HepG2 (cell line): Measurements from ENCODE around the gene TKFC. TPM values are rescaled to one million over a fixed set of nuclear protein-coding genes. Genes with fewer than 3 reads are reported as not detected.

ENCODE experiments used
- ATAC-seq: fragments of 200-7000 bp; cut with Tn5 transposase; 3 replicates; pipeline ENCODE4 v1.9.1; 2020; ENCODE audit warnings: mild to moderate bottlenecking, moderate library complexity
- Bru-seq: library from RNA; stranded (reverse); fragments of 400-500 nt; gene quantifications from one replicate; lab custom pipeline; 2021; lab: Mats Ljungman, UMichigan
- BruChase-seq, 2 experiments: library from RNA; stranded (reverse); fragments of 400-500 nt; gene quantifications; one replicate each; lab custom pipeline; 2021; lab: Mats Ljungman, UMichigan
- BruUV-seq: library from RNA; stranded (reverse); fragments of 400-500 nt; replicated peaks from 2 replicates; lab custom pipeline; 2021; lab: Mats Ljungman, UMichigan
- CTCF ChIA-PET: fragments of 300-600 bp; formaldehyde crosslinking; extraction: SDS; loops from one replicate; lab custom pipeline; 2021; ENCODE audit warnings: low total read pairs, inconsistent platforms, low intra/inter-chr PET ratio; lab: Yijun Ruan, JAX
- POLR2A ChIA-PET: fragments of 350-600 bp; sonication (Branson Sonifier 250); formaldehyde crosslinking; loops from one replicate; lab custom pipeline; 2020; ENCODE audit warnings: antibody characterized with exemption, inconsistent platforms; lab: Yijun Ruan, JAX
- DNase-seq: peaks from one replicate; pipeline ENCODE4 v3.0.0-alpha.2; 2015; ENCODE audit warnings: low spot score
- FAIRE-seq: peaks from 3 replicates; lab custom pipeline; 2011; peaks lifted over from hg19 to GRCh38; lab: Jason Lieb, UNC
- H2AFZ ChIP-seq: one replicate; pipeline ENCODE4 v1.6.1; 2011; ENCODE audit warnings: low read length, inconsistent platforms
- H3K27ac ChIP-seq: fragments of 300-600 bp; 3 replicates; pipeline ENCODE4 v1.8.0; 2011; ENCODE audit warnings: mixed run types, mild to moderate bottlenecking, mixed read lengths, low read length, inconsistent platforms; ENCODE audit not compliant: insufficient read depth; ENCODE audit errors: extremely low read length
- H3K27me3 ChIP-seq, 2 experiments: fragments of 200-600 bp in 1 of 2; 2 replicates in 1 of 2; 3 replicates in 1 of 2; pipeline versions ENCODE4 v1.6.0 to v1.8.0; 2011; ENCODE audit warnings: low read length in 2 of 2, mild to moderate bottlenecking in 2 of 2, moderate library complexity in 2 of 2, inconsistent platforms in 1 of 2; ENCODE audit not compliant: insufficient read depth in 2 of 2, control insufficient read depth in 1 of 2
- H3K36me3 ChIP-seq, 2 experiments: fragments of 200-600 bp in 1 of 2; replicated peaks in 1 of 2; 2 replicates in 1 of 2; 3 replicates in 1 of 2; pipeline versions ENCODE4 v1.5.1 to v1.8.0; 2011; ENCODE audit warnings: low read length in 2 of 2, inconsistent platforms in 1 of 2; ENCODE audit not compliant: insufficient read depth in 2 of 2, control insufficient read depth in 1 of 2
- H3K4me1 ChIP-seq: 2 replicates; pipeline ENCODE4 v1.5.1; 2012; ENCODE audit warnings: low read length, inconsistent platforms; ENCODE audit not compliant: insufficient read depth
- H3K4me2 ChIP-seq: 2 replicates; pipeline ENCODE4 v1.6.0; 2011; ENCODE audit warnings: low read depth, low read length, inconsistent platforms
- H3K4me3 ChIP-seq, 3 experiments: fragments of 200-600 bp in 1 of 3; sonication (generic), shearing (Covaris generic) in 1 of 3; replicated peaks in 1 of 3; 2 replicates each; pipeline ENCODE4 v1.5.1; 2011 to 2016; ENCODE audit warnings: low read length in 3 of 3, inconsistent platforms in 2 of 3, low read depth in 2 of 3, mild to moderate bottlenecking in 2 of 3, control low read depth in 1 of 3, mixed read lengths in 1 of 3; ENCODE audit not compliant: insufficient read depth in 1 of 3
- H3K79me2 ChIP-seq: one replicate; pipeline ENCODE4 v1.6.1; 2011; ENCODE audit warnings: low read length, inconsistent platforms; ENCODE audit not compliant: insufficient read depth
- H3K9ac ChIP-seq: 2 replicates; pipeline ENCODE4 v1.6.0; 2011; ENCODE audit warnings: mild to moderate bottlenecking, low read depth, low read length, inconsistent platforms; ENCODE audit not compliant: insufficient read depth
- H3K9me3 ChIP-seq: 2 replicates; pipeline ENCODE4 v1.5.1; 2012; ENCODE audit warnings: mild to moderate bottlenecking, low read length
- H4K20me1 ChIP-seq: 2 replicates; pipeline ENCODE4 v1.6.0; 2011; ENCODE audit warnings: inconsistent platforms, mild to moderate bottlenecking, low read length, moderate library complexity; ENCODE audit not compliant: insufficient read depth
- ELF1 ChIP-seq: sonication (generic); formaldehyde crosslinking; IDR thresholded peaks from 2 replicates; pipeline ENCODE4 v1.4.0; 2020; ENCODE audit warnings: missing genetic modification reagents
- FOXA1 ChIP-seq, 2 experiments: fragments of 450-650 bp in 1 of 2; sonication (generic) in 1 of 2; formaldehyde crosslinking in 1 of 2; IDR thresholded peaks; 2 replicates each; pipeline versions ENCODE4 v1.4.0 to v1.6.1; 2016 to 2020; ENCODE audit warnings: missing genetic modification reagents in 1 of 2
- KAT7 ChIP-seq: IDR thresholded peaks from 2 replicates; pipeline ENCODE4 v1.6.1; 2018; ENCODE audit warnings: borderline replicate concordance, missing compliant biosample characterization
- NFYB ChIP-seq: sonication (generic); formaldehyde crosslinking; IDR thresholded peaks from 2 replicates; pipeline ENCODE4 v1.4.0; 2020; ENCODE audit warnings: missing genetic modification reagents
- NPAS2 ChIP-seq: sonication (generic); formaldehyde crosslinking; IDR thresholded peaks from 2 replicates; pipeline ENCODE4 v1.8.0; 2022; ENCODE audit warnings: mild to moderate bottlenecking, missing genetic modification reagents, borderline replicate concordance
- ZNF496 ChIP-seq: sonication (generic); formaldehyde crosslinking; IDR thresholded peaks from 2 replicates; pipeline ENCODE4 v1.8.1; 2023; ENCODE audit warnings: mild to moderate bottlenecking, moderate library complexity, missing genetic modification reagents; ENCODE audit not compliant: insufficient replicate concordance
- WGBS: methylation state at CpG from one replicate; pipeline ENCODE4 v1.1.6; 2017; ENCODE audit warnings: low lambda C conversion rate; 5-methylcytosine and 5-hydroxymethylcytosine counted together
- in situ Hi-C: cut with HindIII; loops from 2 replicates; pipeline ENCODE4 v1.10.0; 2017; ENCODE audit warnings: low pct_unique_long_range_greater_than_20kb; ENCODE audit not compliant: extremely low pct_ligation_motif_present
- intact Hi-C: fragments of 100-400 bp; cut with micrococcal nuclease; formaldehyde crosslinking; loops from one replicate; pipeline ENCODE4 v1.10.0; 2022; ENCODE audit not compliant: unreplicated experiment
- long read RNA-seq, 2 experiments: library from RNA in 1 of 2; library from polyadenylated mRNA in 1 of 2; stranded (forward) in 1 of 2; unstranded in 1 of 2; transcript quantifications; one replicate each; pipeline ENCODE4 v2.0.0, GENCODE V29; 2019 to 2022
- polyA minus RNA-seq, 3 experiments: library from RNA; depleted of rRNA, polyadenylated mRNA; stranded (reverse); fragments of >200 nt; gene quantifications; 2 replicates each; pipeline ENCODE4 v1.2.3, GENCODE V29; 2011; ENCODE audit warnings: low replicate concordance in 1 of 3
- polyA plus RNA-seq, 8 experiments: library from polyadenylated mRNA; depleted of rRNA in 3 of 8; stranded (reverse) in 7 of 8; unstranded in 1 of 8; fragments of >200 nt; fragmentation: Illumina TruSeq in 4 of 8; extraction: Trizol in 4 of 8; gene quantifications; 2 replicates each; pipeline versions ENCODE4 v1.2.1 to v1.2.3, GENCODE V29; 2011 to 2016; ENCODE audit warnings: low read depth in 4 of 8, missing spikeins in 1 of 8, mixed read lengths in 1 of 8; ENCODE audit not compliant: insufficient read depth in 1 of 8
- total RNA-seq, 5 experiments: library from RNA; depleted of rRNA; stranded (reverse); fragments of >200 nt; fragmentation: Illumina TruSeq; extraction: Trizol; gene quantifications; 2 replicates each; pipeline ENCODE4 v1.2.3, GENCODE V29; 2016; ENCODE audit warnings: low read depth in 1 of 5
- TF ChIP-seq, protein P1 (sequence below): sonication (generic); formaldehyde crosslinking; IDR thresholded peaks from 2 replicates; pipeline ENCODE4 v1.4.0; 2020; ENCODE audit warnings: missing genetic modification reagents
- TF ChIP-seq, protein P2 (sequence below): sonication (generic); formaldehyde crosslinking; IDR thresholded peaks from 2 replicates; pipeline ENCODE4 v1.4.0; 2020; ENCODE audit warnings: mild to moderate bottlenecking, low read depth, missing genetic modification reagents
- TF ChIP-seq, protein P3 (sequence below): IDR thresholded peaks from 2 replicates; pipeline ENCODE4 v1.6.1; 2012; ENCODE audit warnings: inconsistent platforms

Gene TKFC, protein sequence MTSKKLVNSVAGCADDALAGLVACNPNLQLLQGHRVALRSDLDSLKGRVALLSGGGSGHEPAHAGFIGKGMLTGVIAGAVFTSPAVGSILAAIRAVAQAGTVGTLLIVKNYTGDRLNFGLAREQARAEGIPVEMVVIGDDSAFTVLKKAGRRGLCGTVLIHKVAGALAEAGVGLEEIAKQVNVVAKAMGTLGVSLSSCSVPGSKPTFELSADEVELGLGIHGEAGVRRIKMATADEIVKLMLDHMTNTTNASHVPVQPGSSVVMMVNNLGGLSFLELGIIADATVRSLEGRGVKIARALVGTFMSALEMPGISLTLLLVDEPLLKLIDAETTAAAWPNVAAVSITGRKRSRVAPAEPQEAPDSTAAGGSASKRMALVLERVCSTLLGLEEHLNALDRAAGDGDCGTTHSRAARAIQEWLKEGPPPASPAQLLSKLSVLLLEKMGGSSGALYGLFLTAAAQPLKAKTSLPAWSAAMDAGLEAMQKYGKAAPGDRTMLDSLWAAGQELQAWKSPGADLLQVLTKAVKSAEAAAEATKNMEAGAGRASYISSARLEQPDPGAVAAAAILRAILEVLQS
- total RNA-seq (2016; rRNA removed; fragmentation: Illumina TruSeq; extraction: Trizol), result 173 and 197 TPM in 2 replicates
- 25.7 and 34.7 TPM in 2 replicates for total RNA-seq (2016; cell fraction: cytosol; rRNA removed; fragmentation: Illumina TruSeq; extraction: Trizol; ENCODE audit: low read depth)
- 152 and 194 TPM in 2 replicates for total RNA-seq (2016; cell fraction: insoluble cytoplasmic fraction; rRNA removed; fragmentation: Illumina TruSeq; extraction: Trizol)
- total RNA-seq (2016; cell fraction: membrane; rRNA removed; fragmentation: Illumina TruSeq; extraction: Trizol), result 38.7 and 39.8 TPM in 2 replicates
- 130 and 153 TPM in 2 replicates for total RNA-seq (2016; cell fraction: nucleus; rRNA removed; fragmentation: Illumina TruSeq; extraction: Trizol)
- 147 and 237 TPM in 2 replicates for polyA plus RNA-seq (2011; rRNA removed)
- polyA plus RNA-seq (2011; cell fraction: cytosol; rRNA removed), result 67.4 and 90.7 TPM in 2 replicates
- 653 and 783 TPM in 2 replicates for polyA plus RNA-seq (2011; cell fraction: nucleus; rRNA removed)
- 226 and 325 TPM in 2 replicates for polyA plus RNA-seq (2012)
- polyA plus RNA-seq (2016; cell fraction: cytosol; fragmentation: Illumina TruSeq; extraction: Trizol; ENCODE audit: low read depth), result 15.1 and 18.3 TPM in 2 replicates
- polyA plus RNA-seq (2016; cell fraction: insoluble cytoplasmic fraction; fragmentation: Illumina TruSeq; extraction: Trizol; ENCODE audit: low read depth), result 134 and 173 TPM in 2 replicates
- polyA plus RNA-seq (2016; cell fraction: membrane; fragmentation: Illumina TruSeq; extraction: Trizol; ENCODE audit: low read depth), result 31.3 and 33.9 TPM in 2 replicates
- polyA plus RNA-seq (2016; cell fraction: nucleus; fragmentation: Illumina TruSeq; extraction: Trizol; ENCODE audit: insufficient read depth, low read depth), result 236 and 246 TPM in 2 replicates
- polyA minus RNA-seq (2011; rRNA and poly(A)+ RNA removed; ENCODE audit: low replicate concordance), result 121 and 450 TPM in 2 replicates
- polyA minus RNA-seq (2011; cell fraction: cytosol; rRNA and poly(A)+ RNA removed), result 129 and 149 TPM in 2 replicates
- 181 and 214 TPM in 2 replicates for polyA minus RNA-seq (2011; cell fraction: nucleus; rRNA and poly(A)+ RNA removed)
- Bru-seq, nascent RNA, result percentile 72 among the genes with signal in this experiment
- percentile 72 among the genes with signal in this experiment for BruChase-seq, experiment 1, labeled RNA remaining after a 6-hour chase
- BruChase-seq, experiment 2, labeled RNA remaining after a 2-hour chase, result percentile 71 among the genes with signal in this experiment
- long read RNA-seq, experiment 1, full-length matches to known transcripts, result 12 of 303 reads
- long read RNA-seq, experiment 1, partial matches to known transcripts, result 233 of 303 reads
- long read RNA-seq, experiment 1, other reads (novel, unspliced or antisense), result 58 of 303 reads
- long read RNA-seq, experiment 2, full-length matches to known transcripts, result 10 of 146 reads
- long read RNA-seq, experiment 2, partial matches to known transcripts, result 106 of 146 reads
- long read RNA-seq, experiment 2, other reads (novel, unspliced or antisense), result 30 of 146 reads

DNA sequence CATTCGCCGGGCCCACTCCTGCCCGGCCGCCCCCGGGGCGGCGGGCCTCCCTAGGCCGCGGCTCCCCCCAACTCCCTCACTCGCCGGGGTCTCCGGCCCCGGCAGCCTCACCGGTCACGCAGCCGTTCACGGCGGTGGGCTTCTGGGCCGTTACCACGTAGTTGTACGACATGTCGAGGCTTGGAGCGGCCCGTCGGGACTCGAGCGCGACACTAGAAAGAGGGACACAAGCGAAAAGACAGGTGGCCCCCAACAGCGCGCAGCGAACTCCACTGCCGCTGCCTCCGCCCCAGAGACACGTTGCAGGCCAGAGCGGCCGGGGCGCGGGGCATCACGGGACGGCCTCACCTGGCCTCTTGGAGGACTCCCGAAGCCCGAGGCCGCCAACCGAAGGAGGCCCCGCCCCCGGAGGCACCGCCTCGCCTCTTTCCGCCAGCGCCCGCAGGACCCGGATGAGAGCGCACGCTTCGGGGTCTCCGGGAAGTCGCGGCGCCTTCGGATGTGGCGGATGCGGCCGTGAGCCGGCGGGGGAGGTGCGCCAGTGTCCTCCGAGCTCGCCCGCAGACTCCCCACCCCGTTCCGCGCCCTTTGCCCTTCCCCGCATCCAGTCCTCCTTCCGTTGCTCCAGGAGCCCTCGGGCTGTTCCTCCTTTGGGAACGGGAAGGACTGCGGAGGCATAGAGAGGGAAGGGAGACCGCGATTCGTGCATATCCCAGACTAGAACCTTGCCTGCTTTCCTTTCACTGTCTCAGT lies at the start of gene TKFC, which contains the start of gene DDB1:
TKFC (plus strand) TSS at position 432 of the 753 bp plus-strand sequence. CDS start 1,501 bp downstream, outside the sequence.
DDB1 (minus strand) TSS at position 309 of the 753 bp plus-strand sequence; CDS start at position 172, 137 bp downstream.
- H3K27ac ChIP-seq, result peak within 1 kb of the TSS; percentile 91
- no TSS peak for BruUV-seq
- H3K27me3 ChIP-seq, result no peaks in the 10 kb centered on the region; a peak in 1 of 5 replicates
- ATAC-seq (peak; percentile 84), FAIRE-seq (no peak), DNase-seq (peak; percentile 89)
- no peaks in the 10 kb centered on the region for H3K9me3 ChIP-seq
- peak within 1 kb of the TSS; percentile 95 to 98 (median 96) for H3K4me3 ChIP-seq
- peaks cover 3 to 29% of the 10 kb centered on the region in 2 experiments; a peak in 4 of 5 replicates for H3K36me3 ChIP-seq
- intact Hi-C loops, result loop anchor here (1.0 to 10.0 kb wide), 2 partner anchors 40 to 78 kb away; no protein-coding TSS in a partner anchor
- peaks cover 90% of the 10 kb centered on the region for H3K79me2 ChIP-seq
- WGBS, result 2% methylated on average over 11 of the region's 81 CpGs
- ChIA-PET CTCF (interaction anchor here (1.1 kb wide), 1 partner anchor 53 kb away, joined by 4 read pairs; no protein-coding TSS in a partner anchor), POLR2A (interaction anchor here (0.5 to 4.7 kb wide), 12 partner anchors 8 to 96 kb away, joined by 3 to 146 read pairs (median 15); partner anchors contain the start of genes CPSF7, CYB561A3, SDHAF2 and TMEM138)
- H3K9ac ChIP-seq, result peak within 1 kb of the TSS; percentile 100
- in situ Hi-C loops, result no loop called here
- peak within 1 kb of the TSS; percentile 95 for H3K4me2 ChIP-seq
- peaks cover 25% of the 10 kb centered on the region for H4K20me1 ChIP-seq
- no peak within 1 kb of the TSS for H2AFZ ChIP-seq
- peaks cover 70% of the 10 kb centered on the region for H3K4me1 ChIP-seq
- TF ChIP-seq, protein P1, sequence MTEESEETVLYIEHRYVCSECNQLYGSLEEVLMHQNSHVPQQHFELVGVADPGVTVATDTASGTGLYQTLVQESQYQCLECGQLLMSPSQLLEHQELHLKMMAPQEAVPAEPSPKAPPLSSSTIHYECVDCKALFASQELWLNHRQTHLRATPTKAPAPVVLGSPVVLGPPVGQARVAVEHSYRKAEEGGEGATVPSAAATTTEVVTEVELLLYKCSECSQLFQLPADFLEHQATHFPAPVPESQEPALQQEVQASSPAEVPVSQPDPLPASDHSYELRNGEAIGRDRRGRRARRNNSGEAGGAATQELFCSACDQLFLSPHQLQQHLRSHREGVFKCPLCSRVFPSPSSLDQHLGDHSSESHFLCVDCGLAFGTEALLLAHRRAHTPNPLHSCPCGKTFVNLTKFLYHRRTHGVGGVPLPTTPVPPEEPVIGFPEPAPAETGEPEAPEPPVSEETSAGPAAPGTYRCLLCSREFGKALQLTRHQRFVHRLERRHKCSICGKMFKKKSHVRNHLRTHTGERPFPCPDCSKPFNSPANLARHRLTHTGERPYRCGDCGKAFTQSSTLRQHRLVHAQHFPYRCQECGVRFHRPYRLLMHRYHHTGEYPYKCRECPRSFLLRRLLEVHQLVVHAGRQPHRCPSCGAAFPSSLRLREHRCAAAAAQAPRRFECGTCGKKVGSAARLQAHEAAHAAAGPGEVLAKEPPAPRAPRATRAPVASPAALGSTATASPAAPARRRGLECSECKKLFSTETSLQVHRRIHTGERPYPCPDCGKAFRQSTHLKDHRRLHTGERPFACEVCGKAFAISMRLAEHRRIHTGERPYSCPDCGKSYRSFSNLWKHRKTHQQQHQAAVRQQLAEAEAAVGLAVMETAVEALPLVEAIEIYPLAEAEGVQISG (CRISPR knock-in tag), result peak; percentile 100
- TF ChIP-seq ZNF496 (CRISPR knock-in tag) (no peak), ELF1 (CRISPR knock-in tag) (peak; percentile 83), FOXA1 (IDR thresholded peaks at IDR 0.05) (no peak), FOXA1 (CRISPR knock-in tag; IDR thresholded peaks at IDR 0.05) (no peak), NFYB (CRISPR knock-in tag) (peak; percentile 65), NPAS2 (CRISPR knock-in tag) (no peak), KAT7 (CRISPR knock-in tag) (peak; percentile 78)
- TF ChIP-seq, protein P2, sequence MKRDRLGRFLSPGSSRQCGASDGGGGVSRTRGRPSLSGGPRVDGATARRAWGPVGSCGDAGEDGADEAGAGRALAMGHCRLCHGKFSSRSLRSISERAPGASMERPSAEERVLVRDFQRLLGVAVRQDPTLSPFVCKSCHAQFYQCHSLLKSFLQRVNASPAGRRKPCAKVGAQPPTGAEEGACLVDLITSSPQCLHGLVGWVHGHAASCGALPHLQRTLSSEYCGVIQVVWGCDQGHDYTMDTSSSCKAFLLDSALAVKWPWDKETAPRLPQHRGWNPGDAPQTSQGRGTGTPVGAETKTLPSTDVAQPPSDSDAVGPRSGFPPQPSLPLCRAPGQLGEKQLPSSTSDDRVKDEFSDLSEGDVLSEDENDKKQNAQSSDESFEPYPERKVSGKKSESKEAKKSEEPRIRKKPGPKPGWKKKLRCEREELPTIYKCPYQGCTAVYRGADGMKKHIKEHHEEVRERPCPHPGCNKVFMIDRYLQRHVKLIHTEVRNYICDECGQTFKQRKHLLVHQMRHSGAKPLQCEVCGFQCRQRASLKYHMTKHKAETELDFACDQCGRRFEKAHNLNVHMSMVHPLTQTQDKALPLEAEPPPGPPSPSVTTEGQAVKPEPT (CRISPR knock-in tag), result peak; percentile 19; the same call in 1 of the 2 replicates
- TF ChIP-seq, protein P3, sequence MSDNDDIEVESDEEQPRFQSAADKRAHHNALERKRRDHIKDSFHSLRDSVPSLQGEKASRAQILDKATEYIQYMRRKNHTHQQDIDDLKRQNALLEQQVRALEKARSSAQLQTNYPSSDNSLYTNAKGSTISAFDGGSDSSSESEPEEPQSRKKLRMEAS, result peak; percentile 89
